Fibroblast of peridontal ligament (primary cell): ENCODE measurements around the gene NDUFS2.
"Not testable (repeated sequence)": the region's sequence is repeated elsewhere in the genome, so short reads cannot be mapped to it uniquely, and the experiment has no call there.

Experiments
- DNase-seq: peaks from one replicate; pipeline ENCODE4 v3.0.0-alpha.2; 2010; ENCODE audit errors: extremely low read depth

NDUFS2 gene

DNA sequence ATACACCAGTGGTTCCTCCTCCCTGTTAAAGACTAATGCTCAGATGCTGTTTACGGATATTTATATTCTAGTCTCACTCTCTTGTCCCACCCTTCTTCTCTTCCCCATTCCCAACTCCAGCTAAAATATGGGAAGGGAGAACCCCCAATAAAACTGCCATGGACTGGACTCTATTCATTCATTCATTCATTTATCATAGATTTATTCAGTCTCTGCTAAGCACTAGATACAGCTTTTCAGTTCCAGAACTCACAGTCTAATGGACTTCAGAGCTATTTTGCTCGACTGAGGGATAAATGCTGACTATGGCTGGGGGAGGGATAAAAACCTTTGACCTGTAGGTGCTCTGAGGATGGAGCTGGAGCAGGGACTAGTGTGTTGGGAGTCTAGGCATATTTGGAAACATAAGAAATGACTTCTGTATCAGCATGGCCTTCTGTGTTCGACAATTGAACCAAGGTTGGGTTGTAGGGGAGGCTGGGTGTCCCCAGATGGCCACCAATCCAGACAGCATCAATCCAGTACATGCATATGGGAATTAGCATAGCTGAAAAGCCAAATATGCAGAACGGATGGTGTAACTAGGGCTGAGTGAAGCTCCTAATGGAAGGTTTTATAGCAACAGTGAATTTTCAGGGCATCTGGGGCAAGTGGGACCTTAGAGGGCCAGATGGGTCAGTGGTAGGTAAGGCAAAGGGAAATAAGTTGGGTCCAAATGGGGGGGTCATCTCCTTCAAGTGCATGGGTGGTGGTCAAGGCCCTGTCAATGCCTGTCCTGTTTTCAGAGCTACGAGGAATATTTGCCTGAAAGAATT lies 17.1 kb downstream of the NDUFS2 start:
- no peak for DNase-seq

DNA sequence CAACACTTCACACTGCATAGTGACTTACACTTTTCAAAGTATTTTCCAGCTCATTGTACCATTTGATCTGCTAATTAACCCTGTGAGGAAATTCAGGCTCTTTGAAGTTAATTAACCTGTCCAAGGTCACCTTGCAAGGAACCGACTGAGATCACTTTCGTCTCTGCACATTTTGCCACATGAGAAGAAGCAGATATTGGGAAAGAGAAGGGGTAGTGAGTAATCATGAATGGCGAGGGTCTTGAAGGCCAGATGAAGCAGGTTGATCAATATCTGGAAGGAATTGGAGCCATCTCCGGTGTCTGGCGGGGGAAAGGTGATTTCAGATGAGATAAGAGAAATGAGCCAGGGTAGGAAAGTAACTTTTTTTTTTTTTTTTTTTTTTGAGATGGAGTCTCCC lies 17.8 kb downstream of the NDUFS2 start:
- no peak for DNase-seq

DNA sequence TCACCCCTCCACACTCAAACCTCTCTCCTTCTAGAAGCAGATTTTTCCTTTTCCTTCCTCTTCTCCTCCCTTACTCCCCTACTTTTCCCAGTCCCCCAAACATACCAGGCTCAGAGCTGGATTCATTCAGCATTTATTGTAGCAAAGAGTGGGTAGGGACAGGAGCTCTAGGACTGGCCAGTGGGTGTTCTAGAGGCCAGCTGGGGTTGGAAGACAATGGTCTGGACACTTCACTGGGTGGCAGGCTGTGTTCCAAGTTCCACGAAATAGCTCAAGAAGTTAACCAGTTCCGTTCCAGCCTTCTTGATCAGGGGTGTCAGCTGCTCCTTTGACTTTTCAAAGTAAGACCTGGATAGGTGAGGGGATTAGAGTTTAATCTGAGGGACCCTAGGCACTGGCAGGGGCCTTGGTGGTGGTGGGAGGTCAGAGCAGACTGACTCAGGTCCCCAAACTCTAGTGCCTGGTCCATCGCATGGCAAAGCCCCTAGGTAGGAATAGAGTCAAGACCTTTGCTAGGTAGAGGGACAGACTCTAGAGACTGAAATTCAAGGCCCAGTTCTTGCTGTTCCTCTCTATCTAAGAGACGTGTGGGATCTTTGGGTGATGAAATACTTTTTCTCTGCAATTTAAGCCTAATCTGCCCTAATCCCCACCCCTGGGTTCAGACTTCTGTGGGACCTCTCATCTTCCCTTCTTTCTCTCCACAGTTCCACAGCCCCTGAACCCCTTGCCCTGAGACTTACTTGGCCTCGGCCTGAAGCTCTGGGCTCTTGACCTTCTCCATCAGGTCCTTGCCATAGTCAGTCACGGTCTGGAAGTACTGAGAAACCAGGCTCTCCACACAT lies 20.2 kb downstream of the NDUFS2 start:
- no peak for DNase-seq

DNA sequence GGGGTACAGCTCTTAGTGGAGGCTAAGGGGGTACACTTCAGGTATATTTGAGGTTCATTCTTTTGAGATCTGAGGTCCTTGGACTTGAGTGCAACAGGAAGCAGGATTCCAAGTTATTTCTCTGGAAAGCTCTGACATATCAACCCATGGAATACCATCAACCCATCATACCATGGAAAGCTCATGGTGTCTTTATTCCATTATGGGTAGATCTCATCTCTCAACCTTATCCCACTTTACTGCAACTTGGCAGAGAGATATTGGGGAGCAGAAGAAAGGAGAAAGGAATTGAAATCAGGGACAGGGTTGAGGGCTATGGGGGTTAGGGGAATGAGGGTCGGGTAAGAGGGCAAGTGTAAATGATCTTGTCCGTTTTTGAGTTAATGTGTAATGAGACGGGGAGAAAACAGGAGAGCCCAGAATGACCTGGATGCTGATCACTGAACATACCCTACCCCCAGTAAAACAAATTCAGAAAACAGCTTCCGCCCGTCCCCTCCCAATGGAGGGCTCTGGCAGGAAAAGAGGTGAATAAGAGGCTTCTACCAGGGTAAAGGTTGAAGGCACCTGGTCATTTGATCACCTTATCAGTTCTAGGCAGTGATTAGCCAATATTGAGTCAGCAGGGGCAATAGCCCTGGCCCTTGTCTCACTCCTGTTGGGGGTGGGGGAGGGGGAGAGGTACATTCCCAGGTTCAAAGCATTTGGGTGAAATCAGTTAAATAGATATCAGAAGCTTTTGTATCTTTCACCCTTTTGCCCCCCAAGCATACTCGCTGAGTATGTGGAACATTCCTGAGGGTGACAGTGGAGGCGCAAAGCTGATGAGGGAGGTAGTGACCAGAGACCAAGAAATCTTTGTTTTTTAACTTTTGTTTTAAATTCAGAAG lies 21.9 kb downstream of the NDUFS2 start:
- DNase-seq: no peak

DNA sequence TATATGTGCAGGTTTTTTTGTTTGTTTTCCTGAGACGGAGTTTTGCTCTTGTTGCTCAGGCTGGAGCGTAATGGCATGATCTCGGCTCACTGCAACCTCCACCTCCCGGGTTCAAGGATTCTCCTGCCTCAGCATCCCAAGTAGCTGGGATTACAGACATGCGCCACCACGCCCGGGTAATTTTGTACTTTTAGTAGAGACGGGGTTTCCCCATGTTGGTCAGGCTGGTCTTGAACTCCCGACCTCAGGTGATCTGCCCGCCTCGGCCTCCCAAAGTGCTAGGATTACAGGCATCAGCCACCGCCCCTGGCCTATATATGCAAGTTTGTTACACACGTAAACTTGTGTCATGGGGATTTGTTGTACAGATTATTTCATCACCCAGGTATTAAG lies 22.5 kb downstream of the NDUFS2 start:
- DNase-seq: not testable (repeated sequence)

DNA sequence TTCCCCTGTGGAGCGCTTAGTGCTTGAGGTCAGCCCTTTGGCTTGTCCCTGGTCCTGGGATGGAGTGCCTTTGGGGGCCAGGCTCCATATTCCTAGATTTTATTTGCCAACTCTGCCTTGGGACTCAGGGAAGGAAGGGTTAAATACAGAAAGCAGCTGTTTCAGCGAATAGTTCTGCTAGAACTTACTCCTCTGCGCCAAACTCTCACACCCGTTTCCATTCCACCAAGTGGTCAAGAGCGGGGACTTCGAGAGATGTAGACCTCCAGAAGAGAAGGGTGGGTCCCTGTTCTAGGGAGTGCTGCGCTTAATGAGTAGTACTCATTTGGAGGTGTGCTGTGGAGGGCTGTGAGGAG lies 23.0 kb downstream of the NDUFS2 start:
- DNase-seq: no peak

DNA sequence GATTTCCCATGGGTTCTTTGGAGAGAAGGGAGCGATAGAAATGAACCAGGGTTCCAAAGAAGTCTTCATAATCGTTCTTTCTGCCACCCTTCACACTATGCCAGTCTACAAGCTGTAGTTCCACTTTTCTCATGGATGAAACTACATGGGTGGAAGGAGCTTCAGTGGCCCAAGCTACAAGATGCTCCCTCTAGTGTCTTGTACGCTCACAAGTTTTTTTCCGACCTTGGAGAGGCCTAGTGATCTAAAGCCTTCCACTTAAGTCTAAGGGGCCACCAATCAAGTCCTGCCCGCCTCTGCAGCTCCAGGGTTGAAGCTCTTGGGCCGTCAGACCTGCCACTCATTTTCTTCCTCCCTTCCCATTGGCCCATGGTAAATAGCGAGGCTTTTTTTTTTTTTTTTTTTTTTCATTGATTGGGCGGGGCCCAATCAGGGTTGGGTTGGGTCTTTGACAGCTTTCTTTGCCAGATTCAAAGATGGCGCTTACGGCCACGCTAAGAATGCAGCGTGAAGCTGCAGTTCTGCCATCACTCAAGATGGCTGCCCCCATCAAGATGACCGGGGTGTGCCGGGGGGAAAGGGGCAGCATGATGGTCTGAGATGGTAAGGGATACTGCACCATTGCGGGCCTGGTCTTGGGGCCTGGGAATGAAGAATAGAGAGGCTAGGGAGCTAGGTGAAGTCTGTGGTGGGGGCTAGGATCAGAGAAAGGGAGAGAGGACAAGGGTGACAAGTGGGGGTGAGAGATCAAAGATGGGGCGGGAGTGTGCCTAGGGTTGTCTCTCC lies 23.6 kb downstream of the NDUFS2 start, which contains the start of gene TOMM40L:
TOMM40L (plus strand) TSS at position 527 of the 786 bp plus-strand sequence. CDS start 430 bp downstream, outside the sequence.
- peak; percentile 100 for DNase-seq

DNA sequence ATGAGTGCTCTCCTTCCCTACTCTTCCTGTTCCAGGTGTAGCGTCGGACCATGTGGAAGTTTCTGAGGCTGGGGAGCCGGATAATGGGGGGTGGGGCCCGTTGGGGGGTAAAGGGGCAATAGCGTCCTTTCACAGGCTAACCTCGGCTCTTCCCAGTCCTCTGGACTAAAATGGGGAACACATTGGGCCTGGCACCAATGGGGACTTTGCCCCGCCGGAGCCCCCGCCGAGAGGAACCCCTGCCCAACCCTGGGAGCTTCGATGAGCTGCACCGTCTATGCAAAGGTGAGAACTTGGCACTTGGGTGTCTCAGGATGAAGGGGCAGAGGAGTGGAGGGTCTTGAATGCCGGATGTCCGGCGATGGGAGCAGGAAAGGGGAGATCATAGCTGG lies 24.1 kb downstream of the NDUFS2 start:
- no peak for DNase-seq

DNA sequence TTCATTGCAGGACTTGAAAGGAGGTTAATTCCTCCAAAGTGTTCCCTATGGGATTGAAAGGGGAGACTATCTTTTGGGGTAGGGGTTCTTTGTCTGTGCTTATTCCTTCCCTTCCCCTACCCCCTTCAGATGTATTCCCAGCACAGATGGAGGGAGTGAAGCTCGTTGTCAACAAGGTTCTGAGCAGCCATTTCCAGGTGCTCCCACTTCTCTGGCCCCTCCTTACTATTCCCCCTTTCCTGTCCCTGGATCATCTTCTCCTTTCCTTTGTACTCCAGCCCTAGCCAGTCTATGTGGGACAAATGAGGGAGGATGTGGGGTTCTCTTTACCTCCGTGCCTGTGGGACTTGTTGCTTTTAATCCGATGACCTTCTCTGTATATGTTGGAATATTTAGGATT lies 24.6 kb downstream of the NDUFS2 start:
- DNase-seq: no peak

DNA sequence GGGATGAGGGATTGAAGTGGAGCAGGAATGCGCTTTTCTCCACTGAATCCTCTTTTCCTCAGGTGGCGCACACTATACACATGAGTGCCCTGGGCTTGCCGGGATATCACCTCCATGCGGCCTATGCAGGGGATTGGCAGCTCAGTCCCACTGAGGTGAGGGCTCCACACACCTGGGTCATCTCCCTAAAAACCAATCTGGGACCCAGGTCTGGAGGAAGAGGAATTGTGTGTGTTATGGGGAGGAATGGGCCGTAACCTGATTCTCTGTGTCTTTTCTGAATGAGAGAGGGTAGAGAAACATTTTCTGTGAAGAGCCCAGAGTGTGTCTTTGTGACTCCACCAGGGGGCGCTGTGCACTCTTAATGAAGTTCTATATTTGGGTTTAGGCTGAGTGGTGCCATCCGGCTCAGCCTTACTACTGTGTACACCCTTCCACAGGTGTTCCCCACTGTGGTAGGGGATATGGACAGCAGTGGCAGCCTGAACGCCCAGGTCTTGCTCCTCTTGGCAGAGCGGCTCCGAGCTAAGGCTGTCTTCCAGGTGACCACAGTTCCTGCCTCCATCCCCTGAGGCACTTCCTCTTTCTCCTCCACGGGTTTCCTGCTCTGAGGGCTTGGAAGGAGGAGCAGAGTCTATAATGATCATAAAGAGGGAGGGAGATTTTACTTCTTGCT lies 25.2 kb downstream of the NDUFS2 start:
- peak; percentile 79 for DNase-seq

DNA sequence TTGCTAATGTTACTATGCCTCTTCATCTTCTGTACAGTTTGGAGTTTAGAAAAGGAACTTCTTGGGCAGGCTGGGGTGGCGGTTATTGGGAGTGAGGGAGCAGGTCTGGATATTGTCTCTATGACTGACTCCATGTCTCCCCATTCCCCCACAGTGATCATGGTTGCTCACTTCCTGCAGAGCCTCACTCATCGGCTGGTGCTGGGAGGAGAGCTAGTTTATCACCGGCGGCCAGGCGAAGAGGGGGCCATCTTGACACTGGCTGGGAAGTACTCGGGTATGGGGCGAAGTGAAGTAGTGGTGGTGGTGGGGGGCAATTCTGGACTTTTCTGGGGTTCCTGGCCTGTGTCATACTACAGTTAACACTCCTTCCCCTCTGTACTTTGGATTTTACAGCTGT lies 25.9 kb downstream of the NDUFS2 start:
- DNase-seq: no peak

DNA sequence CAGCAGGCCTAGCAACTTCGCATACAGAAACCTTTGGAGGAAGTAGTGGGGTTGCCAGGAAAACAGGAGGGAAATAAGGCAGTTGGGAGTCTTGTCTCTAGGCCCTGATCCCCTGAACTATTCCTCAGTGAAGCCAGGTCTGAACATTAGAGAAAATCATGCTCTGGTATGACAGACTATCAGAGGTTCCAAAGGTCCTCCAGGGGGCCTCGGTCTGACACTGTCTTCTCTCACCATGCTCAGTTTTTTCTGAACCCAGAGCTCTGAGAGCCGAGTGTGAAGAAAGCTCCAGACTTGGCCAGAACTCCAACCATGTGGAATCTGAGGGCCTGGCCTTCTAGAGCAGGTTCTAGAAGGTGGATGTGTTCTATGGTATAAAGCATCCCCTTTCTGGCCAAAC lies 27.7 kb downstream of the NDUFS2 start:
- DNase-seq: no peak

DNA sequence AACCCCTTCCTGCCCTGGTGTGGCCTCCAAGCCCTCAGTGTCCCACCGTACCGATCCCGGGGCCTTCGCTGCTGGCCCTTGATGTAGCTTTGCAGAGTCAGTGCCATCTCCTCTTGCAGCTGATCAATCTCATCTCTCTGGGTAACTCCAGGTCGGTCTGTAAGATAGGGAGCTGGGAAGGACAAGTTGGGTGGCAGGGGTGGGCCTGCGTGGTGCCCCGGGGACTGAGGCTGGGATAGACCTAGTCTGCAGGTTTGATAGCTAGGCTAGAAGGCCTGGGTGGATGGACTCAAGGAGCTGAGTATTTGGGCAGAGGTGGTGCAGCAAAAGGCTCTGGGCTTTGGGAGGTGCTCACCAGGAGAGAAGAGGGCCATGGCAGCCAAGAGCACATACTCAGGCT lies 28.6 kb downstream of the NDUFS2 start:
- no peak for DNase-seq

DNA sequence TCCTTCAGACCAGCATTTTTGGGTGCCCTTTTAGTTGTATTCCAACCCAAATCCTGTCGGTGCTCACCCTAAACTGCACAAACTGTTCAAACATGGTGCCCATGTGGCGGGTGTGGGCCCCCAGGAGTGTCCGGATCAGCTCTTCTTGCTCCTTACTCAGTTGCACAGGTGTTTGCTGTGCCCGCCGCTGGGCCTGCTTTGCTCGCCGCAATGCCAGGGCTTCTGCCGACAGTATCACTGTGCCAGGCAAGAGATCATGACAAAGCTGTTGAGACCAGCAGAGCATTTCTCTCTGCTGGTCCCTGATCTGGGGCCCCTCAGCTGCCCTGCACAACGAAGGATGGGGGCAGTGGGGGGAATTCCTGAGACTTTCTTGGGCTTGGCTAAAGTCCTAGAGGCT lies 30.9 kb downstream of the NDUFS2 start:
- DNase-seq: no peak

DNA sequence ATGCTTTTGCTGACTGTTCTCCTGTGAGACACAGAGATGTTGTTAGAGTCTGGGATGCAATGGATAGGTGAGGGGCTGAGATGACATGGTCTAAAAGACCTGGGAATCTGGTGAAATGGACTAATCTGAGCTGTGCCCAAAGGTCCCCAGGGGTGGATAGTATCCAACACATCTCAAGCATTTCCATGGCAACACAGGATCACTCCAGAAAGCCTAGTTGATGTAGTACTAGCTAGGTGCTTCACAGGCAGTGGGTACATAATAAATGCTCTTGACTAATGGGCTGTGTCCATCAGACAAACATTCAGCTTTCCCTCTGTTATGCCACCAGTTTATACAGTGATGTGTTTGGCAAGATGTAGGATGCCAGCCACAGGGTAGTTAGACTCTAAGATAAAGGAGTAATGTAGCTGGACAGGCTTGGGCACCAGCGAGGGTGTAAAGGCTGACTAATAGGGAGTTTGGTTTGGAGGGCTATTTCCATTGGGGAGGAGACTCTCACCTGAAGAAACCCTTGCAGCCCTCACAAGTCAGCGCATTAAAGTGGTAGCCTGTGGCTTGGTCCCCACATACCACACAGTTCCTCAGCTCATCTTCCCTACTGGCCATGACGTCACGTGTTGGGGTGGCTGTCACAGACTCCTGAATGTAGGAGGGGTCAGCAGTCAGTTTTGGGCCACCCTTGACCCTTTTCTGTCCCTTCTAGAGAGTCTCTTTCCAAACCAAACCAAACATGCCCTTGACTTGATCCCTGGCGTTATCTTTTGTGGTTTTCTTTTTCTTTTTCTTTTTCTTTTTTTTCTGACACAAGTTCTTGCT lies 34.0 kb downstream of the NDUFS2 start:
- DNase-seq: no peak

DNA sequence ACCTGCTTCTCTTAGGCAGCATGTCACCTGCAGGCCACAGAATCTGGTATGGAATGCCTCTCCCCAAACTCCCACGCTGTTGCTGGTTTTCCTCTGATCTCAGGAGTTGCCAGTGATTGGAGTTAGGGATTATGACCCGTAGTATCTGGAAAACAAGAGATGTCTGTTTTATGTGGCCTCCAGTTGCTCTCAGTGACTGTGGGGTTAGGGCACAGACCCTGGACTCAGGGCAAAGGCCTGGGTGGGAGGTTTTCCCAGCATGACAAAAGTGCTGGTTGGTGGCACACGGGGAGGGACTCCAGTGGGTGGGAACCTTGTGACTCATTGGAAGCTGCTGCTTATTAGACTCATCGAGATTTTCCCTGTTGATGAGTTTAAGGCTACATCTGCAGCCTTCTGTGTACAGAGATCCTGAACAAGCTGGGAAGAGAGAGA lies 35.9 kb downstream of the NDUFS2 start, which contains the start of gene NR1I3:
NR1I3 (minus strand) TSS at position 165 of the 435 bp plus-strand sequence. CDS start 1,638 bp downstream, outside the sequence.
- no peak for DNase-seq

DNA sequence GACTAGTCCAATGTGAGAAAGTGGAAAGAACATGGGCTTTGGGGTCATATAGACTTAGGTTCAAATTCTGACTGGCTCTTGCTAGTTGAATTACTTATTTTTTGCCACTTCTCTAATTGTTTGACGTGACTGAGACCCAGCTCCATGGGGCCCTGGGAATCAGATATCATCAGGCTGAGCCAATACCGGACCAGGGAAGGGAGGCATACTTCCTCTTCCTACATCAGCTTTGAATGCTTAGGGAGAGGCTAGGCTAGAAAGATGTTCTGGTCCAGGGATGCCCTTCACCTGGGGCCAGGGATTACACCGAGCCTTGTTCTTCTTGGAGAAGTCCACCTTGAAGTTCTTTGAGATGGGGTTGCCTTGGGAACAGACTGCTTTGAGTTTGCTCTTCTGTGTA lies 39.5 kb downstream of the NDUFS2 start:
- no peak for DNase-seq

DNA sequence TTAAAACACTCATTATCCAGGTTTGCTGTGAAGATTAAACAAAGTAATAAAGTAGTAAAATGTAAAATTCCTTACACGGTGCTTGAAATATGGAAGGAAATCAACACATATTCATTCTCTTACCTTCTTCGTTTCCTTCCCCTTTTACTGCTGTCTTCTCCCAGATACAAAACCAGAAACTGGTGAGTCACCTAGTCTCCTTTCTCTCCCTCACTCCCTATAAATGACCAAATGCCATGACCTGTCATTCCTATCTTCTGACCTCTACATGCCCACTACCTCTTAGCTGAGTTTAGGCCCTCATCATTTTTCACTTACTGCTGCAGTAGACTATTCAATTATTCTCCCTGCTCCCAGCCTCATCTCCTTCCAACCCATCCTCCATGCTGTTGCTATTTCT lies 40.1 kb downstream of the NDUFS2 start:
- DNase-seq: no peak

DNA sequence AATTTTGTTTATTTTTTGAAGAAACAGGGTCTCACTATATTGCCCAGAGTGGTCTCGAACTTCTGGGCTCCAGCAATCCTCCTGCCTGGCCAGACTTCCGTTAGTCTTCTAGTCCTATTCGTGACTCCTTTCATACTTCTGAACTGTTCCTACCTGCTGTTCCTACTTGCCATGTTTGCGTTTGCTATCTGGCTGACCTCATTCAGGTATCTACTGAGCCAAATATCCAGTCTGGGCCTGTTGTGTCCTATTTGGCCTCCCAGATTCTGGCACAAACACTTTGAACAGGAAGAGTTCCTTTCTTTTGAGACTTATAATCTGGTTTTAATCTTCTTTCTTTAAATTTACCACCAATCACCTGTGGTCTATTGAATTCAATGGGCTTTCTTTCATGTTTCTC lies 42.7 kb downstream of the NDUFS2 start:
- no peak for DNase-seq

DNA sequence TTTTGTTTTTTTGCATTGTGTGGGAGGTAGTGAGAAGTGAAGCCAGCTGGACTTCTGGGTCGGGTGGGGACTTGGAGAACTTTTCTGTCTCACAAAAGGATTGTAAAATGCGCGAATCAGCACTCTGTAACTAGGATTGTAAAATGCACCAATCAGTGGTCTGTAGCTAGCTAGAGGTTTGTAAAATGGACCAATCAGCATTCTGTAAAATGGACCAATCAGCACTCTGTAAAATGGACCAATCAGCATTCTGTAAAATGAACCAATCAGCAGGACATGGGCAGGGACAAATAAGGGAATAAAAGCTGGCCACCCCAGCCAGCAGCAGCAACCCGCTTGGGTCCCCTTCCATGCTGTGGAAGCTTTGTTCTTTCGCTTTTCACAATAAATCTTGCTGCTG lies 47.9 kb downstream of the NDUFS2 start:
- DNase-seq: not testable (repeated sequence)
